Testis (tissue), 2 donors: ENCODE results near the gene NFIA.

Source experiments
- POLR2A ChIP-seq: fragments of 450-650 bp; IDR thresholded peaks from one replicate; pipeline ENCODE4 v1.6.1; 2017; ENCODE audit warnings: antibody characterized with exemption, mild to moderate bottlenecking, moderate library complexity
- TF ChIP-seq, protein P1 (sequence below), 3 experiments: fragments of 450-650 bp in 2 of 3; fragments of 200-600 bp in 1 of 3; sonication (generic) in 1 of 3; IDR thresholded peaks; one replicate each; pipeline ENCODE4 v1.5.1; 2016 to 2019; ENCODE audit warnings: antibody characterized with exemption in 3 of 3, mild to moderate bottlenecking in 2 of 3, moderate library complexity in 1 of 3

- TF ChIP-seq, protein P1, sequence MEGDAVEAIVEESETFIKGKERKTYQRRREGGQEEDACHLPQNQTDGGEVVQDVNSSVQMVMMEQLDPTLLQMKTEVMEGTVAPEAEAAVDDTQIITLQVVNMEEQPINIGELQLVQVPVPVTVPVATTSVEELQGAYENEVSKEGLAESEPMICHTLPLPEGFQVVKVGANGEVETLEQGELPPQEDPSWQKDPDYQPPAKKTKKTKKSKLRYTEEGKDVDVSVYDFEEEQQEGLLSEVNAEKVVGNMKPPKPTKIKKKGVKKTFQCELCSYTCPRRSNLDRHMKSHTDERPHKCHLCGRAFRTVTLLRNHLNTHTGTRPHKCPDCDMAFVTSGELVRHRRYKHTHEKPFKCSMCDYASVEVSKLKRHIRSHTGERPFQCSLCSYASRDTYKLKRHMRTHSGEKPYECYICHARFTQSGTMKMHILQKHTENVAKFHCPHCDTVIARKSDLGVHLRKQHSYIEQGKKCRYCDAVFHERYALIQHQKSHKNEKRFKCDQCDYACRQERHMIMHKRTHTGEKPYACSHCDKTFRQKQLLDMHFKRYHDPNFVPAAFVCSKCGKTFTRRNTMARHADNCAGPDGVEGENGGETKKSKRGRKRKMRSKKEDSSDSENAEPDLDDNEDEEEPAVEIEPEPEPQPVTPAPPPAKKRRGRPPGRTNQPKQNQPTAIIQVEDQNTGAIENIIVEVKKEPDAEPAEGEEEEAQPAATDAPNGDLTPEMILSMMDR (IDR thresholded peaks at IDR 0.05) = no peak
- no peak for TF ChIP-seq POLR2A
Observed at GRCh38 chr1:61094677-61095469, 12.5 kb downstream of the NFIA start.
